Stimulated activated naive CD8-positive, alpha-beta T cell treated with anti-CD3 and anti-CD28 coated beads, Interleukin-15, amount 100 ng/mL, for 72 hours (primary cell): Measurements from ENCODE around the gene NVL.
"Not testable (repeated sequence)": the region's sequence is repeated elsewhere in the genome, so short reads cannot be mapped to it uniquely, and the experiment has no call there.

Experiments
- ATAC-seq: fragments of 150-1000 bp; cut with Tn5 transposase; 2 replicates; pipeline ENCODE4 v1.10.0; 2021; ENCODE audit warnings: mild to moderate bottlenecking, moderate library complexity
- DNase-seq, 2 donors: peaks; one replicate each; pipeline ENCODE4 v3.0.0; 2021 to 2022
- H3K27ac Mint-ChIP-seq, 2 donors: one replicate each; pipeline ENCODE4 v1.8.0; 2022; ENCODE audit warnings: mild to moderate bottlenecking in 2 of 2, mixed read lengths in 2 of 2, moderate library complexity in 2 of 2
- H3K27me3 Mint-ChIP-seq: one replicate; pipeline ENCODE4 v1.8.0; 2022; ENCODE audit warnings: mixed read lengths
- H3K4me1 Mint-ChIP-seq: one replicate; pipeline ENCODE4 v1.8.0; 2022; ENCODE audit warnings: mild to moderate bottlenecking, mixed read lengths
- H3K4me3 Mint-ChIP-seq, 2 donors: one replicate each; pipeline ENCODE4 v1.8.0; 2022; ENCODE audit warnings: mild to moderate bottlenecking in 2 of 2, mixed read lengths in 2 of 2, moderate library complexity in 1 of 2
- H3K9me3 Mint-ChIP-seq, 2 donors: one replicate each; pipeline ENCODE4 v1.8.0; 2022; ENCODE audit warnings: mixed read lengths in 2 of 2

The NVL gene

GRCh38 chr1:224329842-224330753 lies at the start of gene NVL:
Gene NVL, minus strand, starts transcription at chr1:224330172. Its CDS starts 45 bp downstream, at chr1:224330127.
- peak within 1 kb of the TSS; percentile 83 to 93 for H3K4me3 Mint-ChIP-seq

GRCh38 chr1:224378855-224379631 lies 49.1 kb upstream of the NVL start:
- peaks cover 92% of the 10 kb centered on the region for H3K4me1 Mint-ChIP-seq
- no peak overlapping the region for H3K27ac Mint-ChIP-seq
- peak overlapping the region; percentile 13 to 25 for H3K4me3 Mint-ChIP-seq

More at GRCh38 chr1:224329842-224330753, at the start of gene NVL:
- H3K27me3 Mint-ChIP-seq, result no peaks in the 10 kb centered on the region
- H3K27ac Mint-ChIP-seq, result peak within 1 kb of the TSS; percentile 100
- peak; percentile 82 to 83 for DNase-seq
- no peaks in the 10 kb centered on the region for H3K9me3 Mint-ChIP-seq
- ATAC-seq, result peak; percentile 94
- peaks cover 46% of the 10 kb centered on the region for H3K4me1 Mint-ChIP-seq

GRCh38 chr1:224377676-224378006 lies 47.7 kb upstream of the NVL start:
- peak; percentile 71 for ATAC-seq
- Mint-ChIP-seq H3K9me3 (no peaks in the 10 kb centered on the region), H3K4me1 (peaks cover 98% of the 10 kb centered on the region), H3K27me3 (no peaks in the 10 kb centered on the region), H3K27ac (peak overlapping the region in 1 of 2 donors; percentile 89), H3K4me3 (peak overlapping the region; percentile 45 to 53)
- DNase-seq, result peak; percentile 28 to 67

More at GRCh38 chr1:224378855-224379631, 49.1 kb upstream of the NVL start:
- Mint-ChIP-seq H3K27me3 (no peaks in the 10 kb centered on the region), H3K9me3 (no peaks in the 10 kb centered on the region)
- no peak for ATAC-seq
- DNase-seq, result no peak

GRCh38 chr1:224375059-224375458 lies 45.1 kb upstream of the NVL start:
- Mint-ChIP-seq H3K9me3 (no peaks in the 10 kb centered on the region), H3K4me1 (peaks cover 76% of the 10 kb centered on the region), H3K4me3 (no peak overlapping the region), H3K27me3 (no peaks in the 10 kb centered on the region), H3K27ac (no peak overlapping the region)
- ATAC-seq (peak; percentile 44), DNase-seq (no peak)

- DNase-seq (no peak), ATAC-seq (no peak)
- Mint-ChIP-seq H3K27me3 (no peaks in the 10 kb centered on the region), H3K4me1 (peaks cover 74% of the 10 kb centered on the region), H3K27ac (peak overlapping the region in 1 of 2 donors; percentile 57), H3K9me3 (no peaks in the 10 kb centered on the region), H3K4me3 (peak overlapping the region in 1 of 2 donors; percentile 26)
Measured at GRCh38 chr1:224373008-224373590, 43.1 kb upstream of the NVL start.

- H3K9me3 Mint-ChIP-seq, result no peaks in the 10 kb centered on the region
- DNase-seq (no peak), ATAC-seq (peak; percentile 85)
- H3K4me1 Mint-ChIP-seq, result peaks cover 62% of the 10 kb centered on the region
- no peak overlapping the region for H3K27ac Mint-ChIP-seq
- no peaks in the 10 kb centered on the region for H3K27me3 Mint-ChIP-seq
- H3K4me3 Mint-ChIP-seq, result no peak overlapping the region
Measured at GRCh38 chr1:224368409-224368808, 38.4 kb upstream of the NVL start.

GRCh38 chr1:224359207-224359606 lies 29.2 kb upstream of the NVL start:
- DNase-seq (no peak), ATAC-seq (no peak)
- no peaks in the 10 kb centered on the region for H3K9me3 Mint-ChIP-seq
- peaks cover 59% of the 10 kb centered on the region for H3K4me1 Mint-ChIP-seq
- H3K27me3 Mint-ChIP-seq, result no peaks in the 10 kb centered on the region
- no peak overlapping the region for H3K27ac Mint-ChIP-seq
- H3K4me3 Mint-ChIP-seq, result peak overlapping the region; percentile 92 to 99

- Mint-ChIP-seq H3K4me1 (peaks cover 58% of the 10 kb centered on the region), H3K4me3 (peak overlapping the region; percentile 92 to 99), H3K9me3 (no peaks in the 10 kb centered on the region), H3K27ac (peak overlapping the region in 1 of 2 donors; percentile 94), H3K27me3 (no peaks in the 10 kb centered on the region)
- DNase-seq, result no peak
- ATAC-seq, result no peak
Measured at GRCh38 chr1:224358237-224358636, 28.3 kb upstream of the NVL start.

GRCh38 chr1:224357626-224358124 lies 27.7 kb upstream of the NVL start:
- Mint-ChIP-seq H3K4me3 (peak overlapping the region; percentile 92 to 99), H3K4me1 (peaks cover 53% of the 10 kb centered on the region), H3K27me3 (no peaks in the 10 kb centered on the region)

GRCh38 chr1:224356685-224357625 lies 27.0 kb upstream of the NVL start, which contains the start of gene CNIH4:
Gene CNIH4, plus strand, starts transcription at chr1:224356879. Its CDS starts 46 bp downstream, at chr1:224356925.
- Mint-ChIP-seq H3K4me1 (peaks cover 46% of the 10 kb centered on the region), H3K27ac (peak within 1 kb of the TSS; percentile 94 to 98), H3K27me3 (no peaks in the 10 kb centered on the region), H3K9me3 (no peaks in the 10 kb centered on the region), H3K4me3 (peak within 1 kb of the TSS; percentile 92 to 99)
- DNase-seq, result peak; percentile 88 to 93
- ATAC-seq, result peak; percentile 99

More at GRCh38 chr1:224357626-224358124, 27.7 kb upstream of the NVL start:
- ATAC-seq (no peak), DNase-seq (no peak)
- Mint-ChIP-seq H3K27ac (peak overlapping the region; percentile 94 to 98), H3K9me3 (no peaks in the 10 kb centered on the region)

- no peak for DNase-seq
- Mint-ChIP-seq H3K9me3 (no peaks in the 10 kb centered on the region), H3K4me1 (peaks cover 36% of the 10 kb centered on the region), H3K27ac (peak overlapping the region in 1 of 2 donors; percentile 11), H3K27me3 (no peaks in the 10 kb centered on the region), H3K4me3 (peak overlapping the region in 1 of 2 donors; percentile 4)
- ATAC-seq, result no peak
Measured at GRCh38 chr1:224353975-224354925, 24.3 kb upstream of the NVL start.

GRCh38 chr1:224352436-224353085 lies 22.6 kb upstream of the NVL start:
- H3K27ac Mint-ChIP-seq, H3K27me3 Mint-ChIP-seq, H3K4me3 Mint-ChIP-seq, DNase-seq, H3K9me3 Mint-ChIP-seq, ATAC-seq: not testable (repeated sequence)
- peaks cover 25% of the 10 kb centered on the region for H3K4me1 Mint-ChIP-seq

- H3K4me3 Mint-ChIP-seq, ATAC-seq, H3K27me3 Mint-ChIP-seq: not testable (repeated sequence)
Measured at GRCh38 chr1:224349716-224350115, 19.7 kb upstream of the NVL start.

More at GRCh38 chr1:224349716-224350115, 19.7 kb upstream of the NVL start:
- H3K9me3 Mint-ChIP-seq, H3K27ac Mint-ChIP-seq, DNase-seq: not testable (repeated sequence)
- peaks cover 19% of the 10 kb centered on the region for H3K4me1 Mint-ChIP-seq
